Fibroblast of skin of abdomen (primary cell): ENCODE measurements around the gene ACSF2.

Experiments
- DNase-seq: peaks from one replicate; pipeline ENCODE4 v3.0.0-alpha.2; 2013

The ACSF2 gene

DNA sequence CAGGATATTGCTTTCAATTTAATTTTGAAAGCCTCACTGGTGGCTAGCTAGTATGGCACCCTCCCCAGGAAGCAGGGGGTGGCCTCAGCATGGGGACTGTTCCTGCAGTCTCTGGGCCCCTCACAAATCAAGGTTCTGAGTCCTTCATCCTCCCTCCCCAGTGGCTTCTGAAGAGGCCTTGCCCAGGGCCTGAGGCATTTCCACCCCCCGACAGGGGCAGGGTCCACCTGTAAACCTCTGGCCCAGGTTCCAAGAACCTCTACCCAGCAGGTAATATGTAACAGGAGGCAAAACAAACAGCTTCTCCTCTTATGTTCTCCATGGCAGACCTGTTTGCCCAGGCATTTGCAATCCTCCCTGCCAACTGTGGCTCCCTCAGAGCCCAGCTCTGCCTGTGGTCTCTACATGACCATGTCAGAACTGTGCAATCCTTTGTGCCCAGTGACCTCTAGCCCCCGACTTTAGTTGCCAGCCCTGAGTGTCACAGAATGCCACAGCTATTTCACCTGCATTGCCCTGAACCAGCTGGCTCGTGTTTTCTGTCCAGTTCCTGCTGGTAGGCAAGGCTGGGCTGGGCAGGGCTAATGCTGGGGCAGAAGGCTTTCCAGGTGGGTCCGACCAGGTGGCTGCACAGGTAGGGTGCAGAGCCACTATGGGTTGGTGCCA, 14.3 kb downstream of the ACSF2 start:
- no peak for DNase-seq

- DNase-seq: no peak
Observed at GRCh38 chr17:50440838-50441829, 15.1 kb downstream of the ACSF2 start.

DNA sequence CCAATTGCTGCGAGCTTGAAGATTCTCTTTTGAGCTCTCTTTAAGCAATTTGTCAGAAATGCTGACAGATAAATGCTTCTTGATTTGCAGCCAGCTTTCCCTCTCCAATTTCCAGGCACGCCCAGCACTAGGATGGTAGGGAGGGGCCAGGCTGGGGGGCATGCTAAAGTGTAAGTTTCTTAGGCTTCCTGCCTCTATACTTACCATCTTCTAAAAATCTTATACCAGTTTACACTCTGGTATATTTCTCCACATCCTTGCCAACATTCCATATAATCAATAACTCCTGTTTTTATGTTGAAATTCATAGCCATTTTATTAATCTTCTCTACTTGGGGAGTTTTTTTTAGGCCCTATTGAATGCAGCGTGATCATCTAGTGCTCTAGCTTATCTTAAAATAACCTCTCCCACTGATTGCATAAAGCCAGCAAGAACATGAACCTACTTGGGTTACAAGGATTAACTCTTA, 17.5 kb downstream of the ACSF2 start:
- DNase-seq: peak; percentile 22

- no peak for DNase-seq
Observed at GRCh38 chr17:50444841-50445715, 19.1 kb downstream of the ACSF2 start.

DNA sequence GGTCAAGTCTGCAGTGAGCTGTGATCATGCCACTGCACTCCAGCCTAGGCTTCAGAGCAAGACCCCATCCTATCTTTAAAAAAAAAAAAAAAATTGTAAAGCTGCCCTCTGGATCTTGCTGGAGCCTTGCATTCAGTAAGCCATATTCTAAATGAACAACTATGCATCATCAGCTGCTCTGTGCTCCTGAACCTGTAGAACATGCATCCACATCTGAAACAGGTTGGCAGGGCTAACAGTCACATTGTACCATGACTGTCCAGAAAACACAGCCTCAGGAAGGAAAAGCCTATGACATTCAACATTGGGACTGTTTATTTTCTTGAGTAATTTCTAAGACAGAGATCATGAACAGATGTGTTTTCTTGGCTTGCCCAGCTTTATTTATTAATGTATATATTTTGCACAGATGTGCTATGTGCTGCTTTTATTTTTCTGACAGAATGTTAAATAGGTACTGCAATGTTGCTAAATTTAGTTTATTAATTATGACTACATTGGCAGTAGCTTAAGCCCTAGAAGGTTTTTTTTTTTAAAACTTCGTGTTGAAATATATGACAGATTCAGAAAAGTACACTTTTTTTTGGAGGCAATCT, 19.8 kb downstream of the ACSF2 start:
- DNase-seq: no peak

DNA sequence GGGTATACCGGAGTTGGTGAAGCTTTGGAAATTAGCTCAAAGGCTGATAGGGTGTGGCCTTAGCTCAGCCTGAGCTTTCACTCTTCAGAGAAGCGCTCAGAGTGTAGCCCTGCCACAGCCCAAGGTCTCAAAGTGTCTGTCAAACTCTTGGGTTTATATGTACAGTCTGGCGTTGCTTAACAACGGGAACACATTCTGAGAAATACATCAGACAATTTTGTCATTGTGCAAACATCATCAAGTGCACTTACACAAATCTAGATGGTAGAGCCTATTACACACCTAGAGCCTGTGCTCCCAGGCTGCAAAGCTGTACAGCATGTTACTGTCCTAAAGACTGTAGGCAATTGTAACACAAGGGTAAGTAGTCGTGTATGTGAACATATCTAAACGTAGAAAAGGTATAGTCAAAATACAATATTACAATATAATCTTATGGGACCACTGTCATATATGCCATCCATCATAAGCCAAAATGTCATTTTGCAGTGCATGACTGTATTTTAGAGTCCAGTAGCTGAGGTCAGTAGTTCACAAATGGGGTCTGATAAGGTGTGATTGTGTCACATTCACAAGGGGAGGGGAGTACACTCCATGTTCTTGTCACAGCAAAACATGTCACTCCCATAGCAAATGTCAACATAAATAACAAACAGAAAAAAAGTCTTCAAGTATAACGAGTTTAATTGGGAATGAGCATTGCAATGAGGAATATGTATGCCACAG, 22.0 kb downstream of the ACSF2 start:
- DNase-seq: no peak

DNA sequence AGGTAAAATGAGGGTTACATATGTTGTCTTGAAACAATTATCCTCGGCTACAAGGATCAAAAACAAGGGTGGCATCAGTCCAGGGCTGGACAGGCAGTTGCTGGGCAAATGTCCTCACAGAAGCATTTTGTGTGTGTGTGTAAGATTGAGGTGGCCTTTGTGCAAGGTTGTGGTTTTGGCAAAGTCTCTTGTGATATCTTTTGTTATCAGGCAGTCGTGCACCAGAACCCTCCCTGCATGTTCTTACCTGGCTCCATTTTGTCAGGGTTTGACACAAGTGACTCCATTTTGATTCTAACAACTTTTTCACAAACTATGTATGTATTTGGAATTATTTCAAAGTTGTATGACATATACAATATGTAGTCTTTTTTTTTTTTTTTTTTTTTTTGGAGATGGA, 22.6 kb downstream of the ACSF2 start:
- DNase-seq: no peak

DNA sequence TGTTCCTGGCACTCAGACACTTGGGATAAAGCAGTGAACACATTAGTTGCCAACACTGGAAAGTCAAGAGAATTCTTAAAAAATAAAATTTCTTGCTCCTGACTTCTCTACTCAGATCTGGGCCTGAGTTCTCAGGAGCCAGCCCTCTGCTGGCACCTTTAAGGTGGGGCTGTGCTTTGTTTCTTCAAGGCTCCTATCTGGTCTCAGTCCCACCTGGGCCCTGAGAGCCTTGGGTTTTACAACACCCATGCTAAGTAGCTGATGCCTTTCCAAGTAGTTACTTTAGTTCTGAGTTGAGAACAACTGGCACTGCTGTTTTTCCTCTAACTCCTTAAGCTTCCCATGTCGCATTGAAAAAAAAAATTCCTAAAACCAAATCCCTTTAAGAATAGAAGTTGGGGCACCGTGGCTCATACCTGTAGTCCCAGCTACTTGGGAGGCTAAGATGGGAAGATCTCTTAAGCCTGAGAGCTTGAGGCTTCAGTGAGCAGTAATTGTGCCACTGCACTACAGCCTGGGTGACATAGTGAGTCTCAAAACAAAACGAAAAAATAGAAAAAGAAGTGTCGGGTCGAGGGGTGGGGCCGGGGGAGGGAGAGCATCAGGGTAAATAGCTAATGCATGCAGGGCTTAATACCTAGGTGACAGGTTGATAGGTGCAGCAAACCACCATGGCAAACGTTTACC, 26.1 kb downstream of the ACSF2 start:
- no peak for DNase-seq

DNA sequence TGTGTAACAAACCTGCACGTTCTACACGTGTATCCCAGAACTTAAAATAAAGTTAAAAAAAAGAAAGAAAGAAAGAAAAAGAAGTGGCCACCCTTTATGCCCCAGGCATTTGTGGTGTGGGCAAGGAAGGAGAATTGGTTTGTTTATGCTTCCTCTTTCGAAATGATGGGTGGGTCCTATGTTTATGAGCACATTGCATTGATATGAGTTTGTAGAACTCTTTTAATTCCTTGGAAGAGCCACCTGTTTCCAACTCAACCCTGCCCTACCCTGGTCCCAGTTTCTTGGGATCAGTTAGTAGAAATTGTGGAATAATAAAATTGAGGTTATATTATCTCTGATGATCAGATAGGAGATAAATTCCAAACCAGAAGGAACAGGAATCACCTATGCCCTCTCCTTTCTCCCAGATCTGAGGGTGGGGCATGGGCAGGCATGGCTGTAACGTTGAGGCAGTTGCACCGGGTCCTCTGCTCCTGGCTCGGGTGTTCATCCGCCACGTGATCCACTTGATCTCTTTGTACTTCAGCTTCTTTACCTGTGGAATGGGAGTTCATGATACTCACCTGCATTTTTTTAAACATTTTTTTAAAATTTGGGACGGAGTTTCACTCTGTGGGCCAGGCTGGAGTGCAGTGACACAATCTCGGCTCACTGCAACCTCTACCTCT, 26.7 kb downstream of the ACSF2 start:
- no peak for DNase-seq

DNA sequence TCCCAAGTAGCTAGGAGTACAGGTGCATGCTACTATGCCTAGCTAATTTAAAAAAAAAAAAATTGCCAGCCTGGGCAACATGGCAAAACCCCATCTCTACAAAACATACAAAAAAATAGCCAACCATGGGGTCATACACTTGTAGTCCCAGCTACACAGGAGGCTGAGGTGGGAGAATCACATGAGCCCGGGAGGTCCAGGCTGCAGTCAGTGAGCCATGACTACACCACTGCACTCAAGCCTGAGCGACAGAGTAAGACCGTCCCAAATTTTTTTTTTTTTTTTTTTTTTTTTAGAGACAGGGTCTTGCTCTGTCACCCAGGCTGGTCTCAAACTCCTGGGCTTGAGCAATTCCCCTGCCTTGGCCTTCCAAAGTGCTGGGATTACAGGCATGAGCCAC, 27.9 kb downstream of the ACSF2 start:
- DNase-seq: no peak

DNA sequence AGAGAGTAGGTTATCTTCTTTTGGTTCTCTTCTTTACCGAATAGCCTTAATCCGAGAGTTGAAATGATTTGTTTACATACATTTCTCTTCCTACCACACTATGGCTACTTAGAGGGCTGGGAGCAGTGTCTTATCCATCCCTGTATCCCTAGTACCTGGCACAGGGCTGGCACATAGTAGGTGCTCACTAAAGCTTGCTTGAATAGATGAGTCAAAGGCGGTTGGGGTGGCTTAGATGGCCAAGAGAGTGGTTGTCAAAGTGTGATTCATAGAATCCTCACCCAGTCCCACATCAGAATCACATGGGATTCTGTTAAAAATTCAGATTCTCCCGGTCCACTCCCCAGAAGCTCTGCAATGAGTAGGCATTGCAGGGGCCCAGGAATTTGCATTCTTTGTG, 31.6 kb downstream of the ACSF2 start:
- no peak for DNase-seq

DNA sequence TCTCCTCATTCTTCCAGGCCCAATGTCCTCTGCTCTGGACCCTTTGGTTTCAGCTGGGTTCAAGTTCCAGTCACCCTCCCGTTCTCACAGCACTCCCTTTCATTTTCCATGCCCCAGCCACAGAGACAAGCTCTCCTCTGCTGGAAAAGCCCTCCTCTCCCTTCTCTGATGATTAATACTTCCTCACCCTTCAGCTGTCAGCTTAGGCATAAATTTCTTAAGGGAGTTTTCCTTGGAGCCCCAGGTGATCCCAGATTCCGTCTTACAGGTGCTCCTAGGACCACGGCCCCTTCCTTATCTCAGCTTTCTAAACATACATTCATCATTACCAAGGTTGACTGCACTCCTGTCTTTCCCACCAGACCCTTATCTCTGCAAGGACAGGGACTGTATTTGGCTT, 32.3 kb downstream of the ACSF2 start:
- DNase-seq: no peak

DNA sequence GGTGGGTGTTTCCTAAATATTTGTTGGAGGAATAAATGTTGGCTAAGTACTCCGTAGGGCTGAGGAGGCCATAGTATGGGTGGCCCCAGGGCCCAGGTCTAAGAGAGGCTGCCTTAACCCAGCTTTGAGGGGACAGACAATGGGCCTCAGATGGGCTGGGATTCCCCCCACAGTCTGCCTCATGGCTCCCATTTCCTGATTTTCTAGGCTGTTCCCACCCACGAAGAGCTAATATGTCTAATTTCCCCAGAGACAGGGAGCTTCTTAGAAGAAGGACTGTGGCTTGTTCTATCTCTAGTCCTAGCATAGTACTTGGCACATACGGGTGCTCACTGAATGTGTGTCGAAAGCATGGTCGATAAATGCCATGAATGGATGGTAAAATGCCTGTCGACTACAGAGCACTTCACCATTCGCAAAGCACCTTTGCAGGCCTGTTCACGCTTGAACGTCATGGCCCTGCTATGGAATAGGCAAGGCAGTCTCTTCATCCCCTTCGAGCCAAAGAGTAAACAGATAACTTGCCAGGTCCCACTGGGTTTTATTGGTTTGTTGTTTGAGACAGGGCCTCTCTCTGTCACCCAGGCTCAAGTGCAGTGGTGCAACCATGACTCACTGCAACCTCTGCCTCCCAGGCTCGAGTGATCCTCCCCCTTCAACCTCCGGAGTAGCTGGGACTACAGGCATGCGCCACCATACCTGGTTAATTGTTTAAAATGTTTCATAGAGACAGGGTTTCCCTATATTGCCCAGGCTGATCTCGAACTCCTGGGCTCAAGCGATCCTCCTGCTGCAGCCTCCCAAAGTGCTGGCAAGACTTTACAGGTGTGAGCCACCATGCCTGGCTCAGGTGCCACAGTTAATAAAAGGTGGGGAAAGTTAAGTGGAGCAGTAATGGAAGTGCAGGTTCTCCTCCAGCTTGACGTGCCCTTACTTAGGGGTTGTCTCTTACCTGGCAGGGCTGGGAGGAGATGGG, 33.0 kb downstream of the ACSF2 start:
- DNase-seq: no peak

GRCh38 chr17:50459756-50460155, 33.7 kb downstream of the ACSF2 start:
- no peak for DNase-seq

DNA sequence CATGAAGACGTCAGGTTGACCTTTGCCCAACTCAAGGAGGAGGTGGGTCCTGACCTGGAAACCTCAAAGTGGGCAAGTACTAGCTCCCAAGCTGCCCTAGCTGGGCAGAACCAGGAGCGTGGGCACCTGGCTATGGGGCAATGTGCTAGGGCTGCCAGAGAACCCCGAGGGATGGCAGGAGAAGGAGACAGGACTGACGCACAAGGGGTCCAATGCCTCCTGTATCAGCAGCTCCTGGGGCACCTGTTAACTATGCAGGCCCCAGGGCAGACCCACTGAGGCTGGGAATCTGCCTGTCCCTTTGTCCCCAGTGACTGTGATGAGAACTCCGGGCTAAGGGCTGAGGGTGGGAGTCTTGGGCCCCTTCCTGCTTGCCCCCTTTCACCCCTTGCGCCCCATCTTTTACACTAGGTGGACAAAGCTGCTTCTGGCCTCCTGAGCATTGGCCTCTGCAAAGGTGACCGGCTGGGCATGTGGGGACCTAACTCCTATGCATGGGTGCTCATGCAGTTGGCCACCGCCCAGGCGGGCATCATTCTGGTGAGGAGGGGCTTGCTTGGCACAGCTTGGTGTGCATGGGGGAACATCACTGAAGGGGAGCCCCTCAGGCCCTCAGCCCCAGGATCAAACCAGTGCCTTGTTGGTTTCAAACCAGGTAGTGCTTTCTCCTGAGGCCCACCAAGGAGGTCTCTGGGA, 35.0 kb downstream of the ACSF2 start:
- no peak for DNase-seq

DNA sequence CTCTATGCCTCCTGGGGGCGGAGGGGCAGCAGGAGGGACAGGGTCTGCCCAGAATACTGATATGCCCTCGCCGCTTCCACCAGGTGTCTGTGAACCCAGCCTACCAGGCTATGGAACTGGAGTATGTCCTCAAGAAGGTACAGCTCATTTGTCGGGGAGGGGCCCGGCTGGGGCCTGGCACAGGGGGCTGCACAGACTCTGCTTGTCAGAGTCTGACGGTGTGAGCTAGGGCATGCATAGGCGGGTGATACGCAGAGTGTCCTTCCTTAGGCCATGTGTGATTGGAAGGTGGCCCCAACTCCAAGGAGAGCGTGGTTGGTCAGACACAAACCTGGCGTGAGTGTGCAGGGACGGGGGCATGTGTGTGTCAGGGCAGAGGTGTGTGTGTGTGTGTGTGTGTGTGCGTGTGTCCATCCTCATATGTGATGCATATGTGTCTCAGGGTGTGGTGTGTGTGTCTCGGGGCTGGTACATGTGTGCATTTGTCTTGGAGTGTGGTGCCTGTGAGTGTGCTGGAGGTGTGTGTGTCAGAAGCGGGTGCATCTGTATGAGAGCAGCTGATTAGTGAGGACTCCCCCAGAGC, 35.6 kb downstream of the ACSF2 start:
- DNase-seq: no peak

GRCh38 chr17:50462446-50462845, 36.4 kb downstream of the ACSF2 start:
- DNase-seq: no peak

DNA sequence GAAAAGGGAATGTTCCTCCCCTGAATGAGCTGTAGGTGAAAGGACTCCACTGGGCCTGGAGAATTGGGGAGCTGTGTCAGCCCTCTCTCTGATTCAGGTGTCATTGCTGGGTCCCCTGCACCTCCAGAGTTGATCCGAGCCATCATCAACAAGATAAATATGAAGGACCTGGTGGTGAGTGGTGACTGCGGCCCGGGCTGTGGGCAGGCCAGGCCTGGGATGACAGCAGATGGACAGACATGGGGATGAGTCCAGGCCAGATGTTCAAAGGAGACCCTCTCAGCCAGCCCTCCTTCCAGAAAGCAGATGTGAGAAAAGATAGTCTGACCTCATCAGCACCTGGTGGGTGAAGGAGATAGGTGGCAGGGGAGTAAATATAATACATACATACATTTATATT, 38.1 kb downstream of the ACSF2 start:
- no peak for DNase-seq
